Measurements from ENCODE around the gene CD300LF. TPM values are rescaled to one million over a fixed set of nuclear protein-coding genes. Genes with fewer than 3 reads are reported as not detected.

The CD300LF gene
- total RNA-seq, 1 experiment from 2014 or later, result not detected

DNA sequence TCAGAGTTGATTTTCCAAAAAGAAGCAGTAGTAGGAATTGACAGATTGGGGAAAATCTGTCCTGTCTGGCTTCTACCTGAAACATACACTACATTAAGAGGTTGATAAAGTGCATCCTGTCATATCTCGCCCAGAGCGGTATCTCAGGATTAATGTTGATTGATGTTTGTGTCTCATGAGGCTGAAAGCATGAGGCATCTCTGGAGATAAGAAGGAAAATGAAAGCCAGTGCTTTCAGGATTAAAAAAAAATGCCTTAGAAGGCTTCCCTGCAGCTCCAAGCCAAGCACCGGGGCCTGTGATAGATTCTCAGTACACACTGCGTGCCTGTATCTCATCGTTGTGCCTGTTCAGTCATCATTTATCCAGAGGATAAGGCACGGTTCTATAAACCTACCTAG, 62.8 kb downstream of the CD300LF start (continued):
- TF ChIP-seq TCF7 (CRISPR knock-in tag; IDR thresholded peaks at IDR 0.05; ENCODE audit: low read depth) (no peak), ZNF232 (CRISPR knock-in tag; IDR thresholded peaks at IDR 0.05) (no peak), ZNF219 (CRISPR knock-in tag; IDR thresholded peaks at IDR 0.05; ENCODE audit: borderline replicate concordance) (no peak)
- TF ChIP-seq, protein P1, sequence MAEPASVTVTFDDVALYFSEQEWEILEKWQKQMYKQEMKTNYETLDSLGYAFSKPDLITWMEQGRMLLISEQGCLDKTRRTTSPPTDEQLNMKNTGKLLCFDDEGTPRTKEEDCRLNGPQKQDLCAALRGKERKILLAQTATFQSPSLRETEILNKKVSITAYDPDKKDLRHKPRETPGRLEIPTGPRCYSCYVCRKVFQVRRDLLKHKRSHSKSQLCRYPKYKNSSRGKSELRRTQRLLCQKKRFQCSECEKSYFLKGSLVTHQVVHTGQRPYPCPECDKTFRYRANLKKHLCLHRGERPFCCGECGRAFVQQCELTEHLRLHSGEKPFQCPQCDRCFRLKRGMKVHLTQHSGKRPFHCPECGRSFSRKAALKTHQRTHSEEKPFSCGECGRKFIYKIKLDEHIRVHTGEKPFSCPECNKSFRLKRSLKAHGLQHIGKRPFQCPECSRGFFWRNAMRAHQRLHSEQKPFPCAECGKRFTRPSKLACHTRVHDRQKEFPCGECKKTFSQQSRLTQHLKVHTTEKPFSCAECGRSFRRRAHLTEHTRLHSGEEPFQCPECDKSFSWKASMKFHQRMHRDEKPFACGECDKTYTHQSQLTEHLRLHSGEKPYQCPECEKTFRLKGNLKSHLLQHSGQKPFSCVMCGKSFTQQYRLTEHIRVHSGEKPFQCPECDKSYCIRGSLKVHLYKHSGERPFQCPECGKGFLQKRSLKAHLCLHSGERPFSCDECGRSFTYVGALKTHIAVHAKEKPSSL (CRISPR knock-in tag; conservative IDR thresholded peaks at IDR 0.05), result no peak

DNA sequence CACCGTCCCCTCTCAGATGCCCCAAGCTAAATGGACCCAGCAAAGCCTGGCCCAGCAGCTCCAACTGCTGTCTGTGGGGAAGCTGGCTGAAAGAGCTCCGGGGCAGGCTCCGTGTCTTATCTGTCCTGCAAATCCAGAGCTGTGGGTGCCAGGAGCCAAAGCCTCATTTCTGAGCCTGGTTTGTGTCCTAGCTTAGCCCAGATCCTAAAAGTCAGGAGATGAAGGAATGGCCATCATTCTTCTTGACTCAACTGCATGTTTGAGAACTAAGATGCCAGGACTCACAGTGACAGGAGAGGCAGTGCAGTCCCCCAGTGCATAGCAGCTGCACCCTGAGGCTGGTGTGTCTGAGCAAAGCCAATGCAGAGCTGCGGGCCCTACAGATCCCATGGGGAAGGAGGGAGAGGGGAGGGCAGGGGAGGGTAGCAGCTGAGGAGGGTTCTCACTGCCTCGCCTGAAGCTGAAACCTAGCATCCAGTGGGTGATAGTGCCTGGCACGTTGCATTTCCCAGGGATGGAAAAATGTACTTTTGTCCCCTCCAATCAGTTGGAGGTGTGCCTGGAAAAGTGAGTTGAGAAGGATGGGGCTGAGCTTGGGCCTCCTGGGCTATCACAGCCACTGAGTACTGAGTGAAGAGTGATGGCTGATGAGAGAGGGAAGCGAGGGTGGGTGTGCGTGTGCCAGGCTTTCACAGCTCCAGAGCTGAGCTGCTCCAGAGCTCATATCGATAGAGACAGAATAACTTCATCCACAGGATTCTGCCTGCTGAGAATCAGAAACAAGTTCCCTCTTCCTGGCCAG, 64.7 kb downstream of the CD300LF start:
- CTCF ChIA-PET, result interaction anchor here (0.5 to 3.4 kb wide), 8 partner anchors 9 to 516 kb away, joined by 3 to 21 read pairs (median 3); partner anchors contain the start of gene RAB37
- H3K27ac Mint-ChIP-seq, result no peak overlapping the region
- no peak for TF ChIP-seq TEAD1 (CRISPR knock-in tag; IDR thresholded peaks at IDR 0.05)
- H3K27me3 Mint-ChIP-seq (ENCODE audit: low read depth), result peaks cover 35% of the 10 kb centered on the region
- ATAC-seq (no peak), DNase-seq (ENCODE audit: low spot score) (no peak)
- H3K4me1 Mint-ChIP-seq, result peaks cover 5% of the 10 kb centered on the region
- H3K9me3 Mint-ChIP-seq, result no peaks in the 10 kb centered on the region
- no peak overlapping the region for H3K4me3 Mint-ChIP-seq
- no peaks in the 10 kb centered on the region for H3K36me3 Mint-ChIP-seq
- POLR2A ChIA-PET, result interaction anchor here (0.5 kb wide), 1 partner anchor 11 kb away, joined by 3 read pairs; no protein-coding TSS in a partner anchor

DNA sequence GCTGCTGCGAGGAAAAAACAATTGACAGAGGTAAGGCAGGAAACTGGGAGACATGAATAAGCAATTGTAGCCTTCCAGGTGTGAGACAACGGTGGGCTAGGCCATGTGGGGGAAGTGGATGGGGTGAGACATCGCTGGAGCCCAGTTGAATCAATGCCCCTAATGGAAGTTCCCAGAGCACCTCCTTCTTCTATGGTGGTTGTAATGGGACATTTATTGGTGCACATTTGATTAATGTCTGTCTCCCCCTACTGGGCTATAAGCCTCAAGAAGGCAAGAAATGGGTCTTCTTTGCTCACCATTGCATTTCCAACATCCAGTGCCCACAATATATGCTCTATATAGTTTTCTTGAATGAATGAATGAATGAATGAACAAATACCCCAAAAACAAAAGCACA, 66.5 kb downstream of the CD300LF start:
- H3K36me3 Mint-ChIP-seq, result no peaks in the 10 kb centered on the region
- no peak overlapping the region for H3K27ac Mint-ChIP-seq
- no peak for TF ChIP-seq TEAD4 (CRISPR knock-in tag; IDR thresholded peaks at IDR 0.05)
- TF ChIP-seq MYBL2 (CRISPR knock-in tag; IDR thresholded peaks at IDR 0.05), result no peak
- no peak for TF ChIP-seq SOX15 (CRISPR knock-in tag; IDR thresholded peaks at IDR 0.05)
- TF ChIP-seq, protein P2, sequence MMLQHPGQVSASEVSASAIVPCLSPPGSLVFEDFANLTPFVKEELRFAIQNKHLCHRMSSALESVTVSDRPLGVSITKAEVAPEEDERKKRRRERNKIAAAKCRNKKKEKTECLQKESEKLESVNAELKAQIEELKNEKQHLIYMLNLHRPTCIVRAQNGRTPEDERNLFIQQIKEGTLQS (CRISPR knock-in tag; conservative IDR thresholded peaks at IDR 0.05), result no peak
- TF ChIP-seq NR2C2 (CRISPR knock-in tag; IDR thresholded peaks at IDR 0.05), result no peak
- TF ChIP-seq, protein P3, sequence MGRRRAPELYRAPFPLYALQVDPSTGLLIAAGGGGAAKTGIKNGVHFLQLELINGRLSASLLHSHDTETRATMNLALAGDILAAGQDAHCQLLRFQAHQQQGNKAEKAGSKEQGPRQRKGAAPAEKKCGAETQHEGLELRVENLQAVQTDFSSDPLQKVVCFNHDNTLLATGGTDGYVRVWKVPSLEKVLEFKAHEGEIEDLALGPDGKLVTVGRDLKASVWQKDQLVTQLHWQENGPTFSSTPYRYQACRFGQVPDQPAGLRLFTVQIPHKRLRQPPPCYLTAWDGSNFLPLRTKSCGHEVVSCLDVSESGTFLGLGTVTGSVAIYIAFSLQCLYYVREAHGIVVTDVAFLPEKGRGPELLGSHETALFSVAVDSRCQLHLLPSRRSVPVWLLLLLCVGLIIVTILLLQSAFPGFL (CRISPR knock-in tag; IDR thresholded peaks at IDR 0.05; ENCODE audit: borderline replicate concordance), result no peak
- TF ChIP-seq SMAD4 (CRISPR knock-in tag; IDR thresholded peaks at IDR 0.05), result no peak
- no peak for TF ChIP-seq ZNF396 (CRISPR knock-in tag; IDR thresholded peaks at IDR 0.05; ENCODE audit: borderline replicate concordance)
- TF ChIP-seq NFE2L1 (CRISPR knock-in tag; IDR thresholded peaks at IDR 0.05), result no peak
- ATAC-seq, result peak; percentile 47
- H3K27me3 Mint-ChIP-seq (ENCODE audit: low read depth), result peaks cover 17% of the 10 kb centered on the region
- POLR2A ChIA-PET, result no interaction called here
- no peak for DNase-seq (ENCODE audit: low spot score)
- H3K4me1 Mint-ChIP-seq, result peaks cover 22% of the 10 kb centered on the region
- CTCF ChIA-PET, result interaction anchor here (3.4 kb wide), 1 partner anchor 11 kb away, joined by 21 read pairs; no protein-coding TSS in a partner anchor
- no peaks in the 10 kb centered on the region for H3K9me3 Mint-ChIP-seq
- H3K4me3 Mint-ChIP-seq, result no peak overlapping the region

DNA sequence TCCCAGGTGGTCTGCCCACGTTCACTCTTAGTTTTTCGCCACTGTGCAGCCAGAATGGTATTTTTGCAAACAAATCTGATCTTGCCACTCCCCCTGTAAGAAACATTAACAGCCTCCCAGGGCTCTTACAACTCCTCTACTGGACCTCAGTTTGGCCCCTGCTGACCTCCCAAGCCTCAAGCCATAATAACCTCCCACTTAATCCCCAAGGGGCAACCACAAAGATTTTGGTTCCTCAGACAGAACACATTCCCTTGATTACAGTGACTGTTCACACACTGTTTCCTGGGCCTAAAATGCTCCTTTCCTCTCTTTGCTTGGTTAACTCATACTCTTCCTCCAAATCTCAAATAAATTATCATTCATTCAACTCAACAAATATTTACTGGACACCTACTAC, 67.7 kb downstream of the CD300LF start:
- POLR2A ChIA-PET, result no interaction called here
- H3K27ac Mint-ChIP-seq, result no peak overlapping the region
- no peak overlapping the region for H3K4me3 Mint-ChIP-seq
- H3K27me3 Mint-ChIP-seq (ENCODE audit: low read depth), result peaks cover 9% of the 10 kb centered on the region
- no peak for DNase-seq (ENCODE audit: low spot score)
- no peaks in the 10 kb centered on the region for H3K9me3 Mint-ChIP-seq
- no peaks in the 10 kb centered on the region for H3K36me3 Mint-ChIP-seq
- H3K4me1 Mint-ChIP-seq, result peaks cover 24% of the 10 kb centered on the region
- ATAC-seq, result no peak
- CTCF ChIA-PET, result no interaction called here
- TF ChIP-seq ZNF416 (CRISPR knock-in tag; IDR thresholded peaks at IDR 0.05) (no peak), SMAD3 (CRISPR knock-in tag; IDR thresholded peaks at IDR 0.05; ENCODE audit: borderline replicate concordance) (no peak), NR2C2 (CRISPR knock-in tag; IDR thresholded peaks at IDR 0.05) (no peak), ZNF423 (CRISPR knock-in tag; IDR thresholded peaks at IDR 0.05) (no peak), EMX1 (CRISPR knock-in tag; IDR thresholded peaks at IDR 0.05) (no peak)
- TF ChIP-seq, protein P4, sequence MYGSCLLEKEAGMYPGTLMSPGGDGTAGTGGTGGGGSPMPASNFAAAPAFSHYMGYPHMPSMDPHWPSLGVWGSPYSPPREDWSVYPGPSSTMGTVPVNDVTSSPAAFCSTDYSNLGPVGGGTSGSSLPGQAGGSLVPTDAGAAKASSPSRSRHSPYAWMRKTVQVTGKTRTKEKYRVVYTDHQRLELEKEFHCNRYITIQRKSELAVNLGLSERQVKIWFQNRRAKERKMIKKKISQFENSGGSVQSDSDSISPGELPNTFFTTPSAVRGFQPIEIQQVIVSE (CRISPR knock-in tag; IDR thresholded peaks at IDR 0.05; ENCODE audit: borderline replicate concordance), result no peak
- TF ChIP-seq, protein P5, sequence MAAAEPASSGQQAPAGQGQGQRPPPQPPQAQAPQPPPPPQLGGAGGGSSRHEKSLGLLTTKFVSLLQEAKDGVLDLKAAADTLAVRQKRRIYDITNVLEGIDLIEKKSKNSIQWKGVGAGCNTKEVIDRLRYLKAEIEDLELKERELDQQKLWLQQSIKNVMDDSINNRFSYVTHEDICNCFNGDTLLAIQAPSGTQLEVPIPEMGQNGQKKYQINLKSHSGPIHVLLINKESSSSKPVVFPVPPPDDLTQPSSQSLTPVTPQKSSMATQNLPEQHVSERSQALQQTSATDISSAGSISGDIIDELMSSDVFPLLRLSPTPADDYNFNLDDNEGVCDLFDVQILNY (CRISPR knock-in tag; IDR thresholded peaks at IDR 0.05), result no peak
